ENCODE results near the gene MAP4K4.

MAP4K4 gene

GRCh38 chr2:101794141-101794540 is 96.6 kb downstream of the MAP4K4 start:
- DNase-seq = no peak

- DNase-seq = no peak
Measured at GRCh38 chr2:101795033-101795432, 97.5 kb downstream of the MAP4K4 start.

DNA sequence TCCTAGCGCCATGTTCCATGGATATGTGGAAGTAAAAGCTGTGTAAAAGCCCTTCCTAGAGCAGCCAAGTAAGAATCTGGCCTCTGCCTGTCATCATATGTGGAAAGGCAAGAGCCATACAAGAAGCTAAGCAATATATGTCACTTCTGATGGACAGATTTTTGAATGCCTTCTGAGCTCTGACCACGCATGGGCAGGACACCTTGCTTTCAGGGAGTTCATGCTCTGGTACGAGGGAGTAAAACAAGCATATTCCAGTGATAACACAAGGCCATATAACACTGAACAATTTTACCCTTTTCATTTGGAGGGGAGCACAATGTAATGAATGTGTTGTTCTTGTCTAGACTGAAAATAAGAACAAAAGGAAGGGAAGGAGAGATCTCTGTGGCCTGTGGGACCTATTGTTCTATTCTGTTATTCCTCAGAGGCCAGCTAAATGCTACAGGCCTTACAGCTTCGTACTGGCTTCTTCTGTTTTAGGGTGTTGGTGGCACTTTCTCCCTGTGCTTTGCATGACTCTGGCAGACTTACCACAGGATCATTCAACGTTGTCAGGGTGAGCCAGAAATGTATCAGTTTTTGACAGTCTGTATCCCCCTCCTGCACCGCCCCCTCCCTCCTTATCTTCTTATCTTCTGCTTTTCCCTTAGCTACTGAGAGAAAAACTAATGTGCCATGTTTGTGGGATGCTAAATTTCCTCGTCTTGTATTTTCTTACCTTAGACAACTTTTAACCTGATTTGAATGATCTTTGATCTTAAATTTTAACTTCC is 99.5 kb downstream of the MAP4K4 start:
- DNase-seq = no peak

DNA sequence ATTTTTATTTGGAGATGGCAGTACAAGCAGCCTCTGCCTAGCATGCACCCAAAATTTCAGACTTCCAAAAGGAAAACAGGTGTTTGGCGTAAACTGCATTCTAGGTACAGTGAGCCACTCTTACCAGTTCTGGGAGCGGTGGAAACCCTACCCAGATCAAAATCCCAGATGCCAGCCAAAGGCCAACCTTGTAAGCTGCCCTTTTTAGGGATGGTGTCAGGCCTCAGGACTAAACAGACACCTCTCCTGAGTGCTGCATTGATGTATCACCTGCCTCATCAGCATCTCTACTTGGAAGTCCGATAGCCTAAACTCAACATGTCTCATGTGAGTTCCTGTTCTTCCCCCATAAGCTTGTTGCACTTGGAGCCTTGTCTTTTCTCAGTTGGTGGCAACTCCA is 104.0 kb downstream of the MAP4K4 start:
- DNase-seq = no peak

DNA sequence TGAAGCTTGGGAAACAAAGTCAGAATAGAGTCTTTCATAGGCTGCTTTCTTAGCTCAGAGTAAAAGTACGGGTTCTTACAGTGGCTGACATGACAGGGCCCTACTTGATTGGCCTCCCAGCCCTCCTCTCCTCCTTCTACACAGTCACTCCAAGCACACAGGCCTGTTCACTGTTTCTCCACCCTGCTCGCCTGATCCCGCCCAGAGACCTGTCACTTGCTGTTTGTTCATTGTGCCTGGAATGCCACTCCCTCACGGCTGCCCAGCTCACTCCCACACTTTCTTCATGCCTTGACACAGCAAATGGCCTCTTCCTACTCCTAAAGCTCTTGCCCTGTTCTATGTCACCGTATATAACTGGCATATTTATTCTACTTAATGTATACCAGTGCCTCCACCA is 104.8 kb downstream of the MAP4K4 start:
- no peak for DNase-seq

DNA sequence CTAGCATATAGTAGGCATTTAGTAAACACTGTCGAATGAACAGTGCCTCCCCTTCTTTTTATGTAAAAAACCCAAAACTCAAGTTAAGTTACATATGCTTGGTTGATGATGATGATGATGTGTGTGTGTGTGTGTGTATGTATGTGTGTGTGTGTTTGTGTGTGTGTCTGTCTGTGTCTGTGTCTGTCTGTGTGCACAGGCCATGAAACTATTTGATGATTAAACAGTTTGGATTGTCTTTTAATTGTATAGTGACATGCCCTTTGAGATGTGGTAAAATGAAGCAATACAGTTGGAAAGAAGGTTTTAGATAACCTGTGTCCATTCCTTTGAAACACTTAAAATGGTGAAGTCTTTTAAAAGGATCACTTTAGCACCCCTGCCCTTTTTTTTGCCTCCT is 105.6 kb downstream of the MAP4K4 start:
- DNase-seq = no peak

GRCh38 chr2:101803945-101804696 is 106.6 kb downstream of the MAP4K4 start:
- DNase-seq = no peak

- DNase-seq = no peak
Measured at GRCh38 chr2:101805152-101806088, 107.9 kb downstream of the MAP4K4 start.

- no peak for DNase-seq
Measured at GRCh38 chr2:101806123-101806522, 108.6 kb downstream of the MAP4K4 start.

- no peak for DNase-seq
Measured at GRCh38 chr2:101806701-101807100, 109.2 kb downstream of the MAP4K4 start.

- no peak for DNase-seq
Measured at GRCh38 chr2:101807242-101807641, 109.7 kb downstream of the MAP4K4 start.

DNA sequence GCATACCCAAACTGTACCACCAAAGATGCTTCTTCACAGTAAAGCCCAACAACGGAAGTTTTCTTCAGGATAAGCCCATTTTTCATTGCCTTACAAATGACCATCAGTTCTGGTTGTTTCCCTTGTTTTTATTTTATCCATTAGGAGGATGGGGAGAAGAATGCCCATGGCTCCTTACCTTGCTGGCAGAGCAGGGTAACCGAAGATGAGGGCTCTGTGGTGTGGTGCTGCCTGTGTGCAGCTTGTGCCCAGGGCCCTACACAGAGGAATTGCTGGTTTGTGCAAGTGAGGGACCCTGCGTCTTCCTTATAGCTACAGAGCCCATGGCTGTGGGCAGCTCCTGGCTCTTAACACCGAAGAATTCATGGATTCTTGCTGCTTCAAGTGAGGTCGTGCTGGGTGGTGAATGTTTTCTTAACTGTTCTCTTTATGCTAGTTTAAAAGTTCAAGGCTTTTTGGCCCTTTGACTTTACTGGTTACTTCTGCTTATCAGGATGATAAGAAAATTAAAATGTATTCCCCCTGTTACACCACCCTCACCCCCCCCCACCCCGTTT is 110.6 kb downstream of the MAP4K4 start:
- no peak for DNase-seq

DNA sequence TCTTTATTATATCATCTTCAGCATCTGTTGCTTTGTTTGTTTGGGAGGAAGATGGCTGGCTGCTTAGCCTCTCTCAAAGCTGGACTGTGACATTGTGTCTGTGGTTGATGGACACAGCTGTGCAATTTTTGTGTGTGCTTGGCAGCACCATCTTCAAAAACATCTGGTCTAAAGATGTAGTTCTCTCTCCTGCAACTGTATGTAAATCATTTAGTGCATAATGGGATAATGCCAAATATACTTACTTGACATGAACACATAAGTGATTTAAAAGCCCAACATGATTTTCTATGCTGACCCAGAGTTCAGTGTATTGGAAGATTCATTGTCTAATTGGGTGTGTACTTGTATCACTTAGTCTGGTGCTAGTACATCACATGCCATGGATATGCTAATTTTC is 112.2 kb downstream of the MAP4K4 start:
- DNase-seq = no peak

DNA sequence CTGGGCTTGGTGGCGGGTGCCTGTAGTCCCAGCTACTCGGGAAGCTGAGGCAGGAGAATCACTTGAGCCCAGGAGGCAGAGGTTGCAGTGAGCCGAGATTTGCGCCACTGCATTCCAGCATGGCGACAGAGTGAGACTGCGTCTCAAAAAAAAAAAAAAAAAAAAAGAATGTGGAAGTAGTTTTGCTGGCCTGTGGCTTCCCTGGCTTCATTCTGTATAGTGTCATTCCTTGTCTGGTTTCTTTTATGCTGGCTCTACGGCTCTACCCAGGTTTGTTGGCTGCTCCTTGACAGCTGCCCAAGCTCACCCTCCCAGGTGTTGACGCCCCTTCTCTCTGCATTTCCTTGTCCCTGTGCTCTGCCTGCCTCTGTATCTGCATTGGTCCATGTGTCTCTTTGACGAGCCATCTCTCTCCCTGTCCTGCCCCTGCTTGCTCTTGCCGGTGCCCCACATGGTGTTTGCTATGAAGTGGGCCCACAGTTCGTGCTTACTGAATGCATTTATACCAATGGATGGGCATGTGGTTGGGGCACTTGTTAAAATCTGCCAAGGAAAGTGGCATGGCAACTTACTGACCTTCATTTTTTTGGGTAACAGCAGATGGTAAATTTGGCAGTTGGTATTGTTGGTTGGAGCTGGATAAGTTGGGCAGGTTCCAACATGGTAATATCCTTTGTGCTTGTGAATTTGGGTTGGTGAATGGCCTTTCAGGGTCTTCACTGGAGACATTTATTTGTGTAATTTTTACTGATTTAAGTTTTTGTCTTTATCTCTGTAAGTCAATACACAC is 113.9 kb downstream of the MAP4K4 start:
- DNase-seq = no peak

DNA sequence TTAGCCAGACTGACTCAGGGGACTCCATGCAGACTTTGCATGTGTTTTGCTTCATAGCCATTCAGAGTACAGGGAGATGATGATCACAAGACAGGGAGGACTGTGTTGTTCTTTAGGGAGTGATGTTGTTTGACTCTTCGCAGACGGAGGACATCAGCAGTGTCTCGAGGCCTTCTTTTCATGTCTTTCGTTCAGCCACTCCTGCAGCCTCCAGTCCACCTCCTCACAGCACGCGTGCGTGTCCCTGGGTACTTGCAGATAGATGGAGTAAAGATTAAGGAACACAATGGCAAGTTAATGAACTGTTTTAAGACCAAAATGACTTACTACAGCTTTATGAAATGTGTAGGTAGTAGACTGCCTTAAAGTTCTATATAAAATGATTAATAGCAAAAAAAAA is 114.7 kb downstream of the MAP4K4 start:
- no peak for DNase-seq

DNA sequence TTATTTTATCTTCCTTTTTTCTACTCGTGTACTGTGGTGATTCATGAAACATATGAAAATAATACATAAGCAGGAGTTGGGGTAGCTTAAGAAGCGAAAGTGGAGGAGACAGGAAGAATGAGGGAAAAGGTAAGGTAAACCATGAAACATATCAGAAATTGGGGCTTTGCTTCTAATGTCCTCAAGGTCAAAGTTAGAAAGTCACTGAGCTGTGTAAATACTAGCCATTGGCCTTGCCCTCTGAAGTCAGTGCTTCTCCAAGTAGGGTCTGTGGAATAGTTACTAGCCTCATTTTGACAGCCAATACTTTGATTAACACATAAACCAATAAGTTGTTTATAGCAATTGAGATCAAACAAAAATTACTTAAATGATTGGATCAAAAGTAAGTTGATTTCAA is 117.2 kb downstream of the MAP4K4 start:
- no peak for DNase-seq

- DNase-seq = peak; percentile 9
Measured at GRCh38 chr2:101815154-101815553, 117.6 kb downstream of the MAP4K4 start.

GRCh38 chr2:101815739-101816391 is 118.4 kb downstream of the MAP4K4 start:
- DNase-seq = no peak

GRCh38 chr2:101816598-101816997 is 119.1 kb downstream of the MAP4K4 start:
- DNase-seq = no peak

- DNase-seq = no peak
Measured at GRCh38 chr2:101817481-101817880, 120.0 kb downstream of the MAP4K4 start.
